ENCODE results near the gene PITX3.

Gene PITX3

DNA sequence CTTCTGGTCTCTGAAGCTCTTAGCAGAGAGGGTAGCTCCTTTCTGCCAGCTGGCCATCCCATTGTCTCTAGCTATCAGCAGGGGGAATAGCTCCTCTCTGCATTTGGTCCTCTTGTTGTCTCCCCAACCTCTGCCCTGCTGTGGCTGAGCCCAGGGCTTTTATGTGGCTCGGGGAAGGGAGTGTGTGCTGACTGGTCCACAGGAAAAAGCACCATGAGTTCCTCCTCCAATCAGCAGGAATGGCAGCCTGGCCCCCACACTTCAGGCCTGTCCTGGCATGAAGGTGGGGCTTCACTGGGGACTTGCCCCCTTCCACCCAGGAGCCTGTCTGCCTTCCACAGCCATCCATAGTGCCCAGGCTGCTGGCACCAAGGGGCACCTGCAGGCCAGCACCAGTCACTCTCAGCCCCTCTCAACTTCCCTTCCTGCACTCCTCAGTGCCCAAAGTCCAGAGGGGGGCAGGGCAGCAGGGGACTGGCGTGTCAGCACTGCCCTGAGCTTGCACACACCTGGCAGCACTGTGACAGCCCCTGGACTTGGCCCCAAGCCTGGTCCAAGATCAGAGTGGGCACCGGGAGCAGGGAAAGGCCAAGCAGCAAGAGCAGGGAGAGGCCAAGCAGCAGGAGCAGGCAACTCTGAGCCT lies 52.9 kb downstream of the PITX3 start:
- FAIRE-seq (no peak), DNase-seq (ENCODE audit: insufficient read length) (no peak)
- no peak for TF ChIP-seq POLR2AphosphoS5 (IDR thresholded peaks at IDR 0.05; ENCODE audit: low read depth, low read length)
- no peak for TF ChIP-seq POLR2A (IDR thresholded peaks at IDR 0.05; ENCODE audit: low read depth, low read length)
- no peak for TF ChIP-seq TAF1 (IDR thresholded peaks at IDR 0.05; ENCODE audit: borderline replicate concordance, low read depth, low read length)

DNA sequence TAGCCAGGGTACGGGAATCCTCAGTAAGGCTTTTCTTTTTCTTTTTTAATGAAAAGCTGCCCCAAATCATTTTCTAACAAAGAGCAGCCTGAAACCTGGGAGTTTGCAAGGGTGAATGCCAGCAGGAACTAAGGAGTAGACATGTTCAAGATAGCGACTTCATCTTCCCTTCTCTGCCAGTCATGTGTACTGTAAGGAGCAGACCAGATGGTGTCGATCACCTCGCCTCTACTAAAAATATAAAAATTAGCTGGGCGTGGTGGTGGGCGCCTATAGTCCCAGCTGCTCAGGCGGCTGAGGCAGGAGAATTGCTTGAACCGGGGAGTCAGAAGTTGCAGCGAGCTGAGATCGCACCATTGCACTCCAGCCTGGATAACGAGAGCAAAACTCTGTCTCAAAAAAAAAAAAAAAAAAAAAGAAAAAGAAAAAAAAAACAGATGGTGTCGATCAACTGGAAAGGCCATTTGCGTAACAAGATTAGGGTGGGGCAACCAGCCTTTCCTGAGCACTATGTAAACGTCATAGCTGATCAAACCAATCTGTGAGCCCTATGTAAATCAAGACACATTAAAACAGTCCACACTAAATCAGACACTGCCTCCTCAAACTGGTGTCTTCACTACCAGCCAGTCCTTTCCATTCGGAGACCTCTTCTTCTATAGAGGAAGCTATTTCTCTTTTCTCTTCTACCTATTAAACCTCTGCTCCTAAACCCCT lies 55.3 kb downstream of the PITX3 start:
- TF ChIP-seq POLR2A (IDR thresholded peaks at IDR 0.05; ENCODE audit: low read depth, low read length): no peak
- TF ChIP-seq TAF1 (IDR thresholded peaks at IDR 0.05; ENCODE audit: borderline replicate concordance, low read depth, low read length): no peak
- no peak for TF ChIP-seq POLR2AphosphoS5 (IDR thresholded peaks at IDR 0.05; ENCODE audit: low read depth, low read length)
- DNase-seq (ENCODE audit: insufficient read length): no peak
- no peak for FAIRE-seq

DNA sequence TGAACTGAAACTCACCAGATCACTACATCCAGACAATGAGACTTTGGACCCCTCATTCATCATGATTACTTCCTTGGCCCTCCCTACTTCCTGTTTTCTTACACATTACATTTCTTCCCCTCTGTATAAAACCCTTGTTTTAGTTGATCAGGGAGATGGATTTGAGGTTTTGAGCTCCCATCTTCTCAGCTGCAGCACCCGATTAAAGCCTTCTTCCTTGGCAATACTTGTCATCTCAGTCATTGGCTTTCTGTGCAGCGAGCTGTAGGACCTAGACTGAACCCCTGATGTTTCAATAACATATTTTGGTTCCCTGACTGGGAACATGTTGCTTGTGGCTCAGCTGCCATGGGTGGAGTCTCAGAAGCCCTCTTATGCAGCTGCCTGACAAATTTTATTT lies 56.0 kb downstream of the PITX3 start:
- FAIRE-seq (no peak), DNase-seq (ENCODE audit: insufficient read length) (no peak)
- TF ChIP-seq POLR2AphosphoS5 (IDR thresholded peaks at IDR 0.05; ENCODE audit: low read depth, low read length): no peak
- TF ChIP-seq POLR2A (IDR thresholded peaks at IDR 0.05; ENCODE audit: low read depth, low read length): no peak
- TF ChIP-seq TAF1 (IDR thresholded peaks at IDR 0.05; ENCODE audit: borderline replicate concordance, low read depth, low read length): no peak

DNA sequence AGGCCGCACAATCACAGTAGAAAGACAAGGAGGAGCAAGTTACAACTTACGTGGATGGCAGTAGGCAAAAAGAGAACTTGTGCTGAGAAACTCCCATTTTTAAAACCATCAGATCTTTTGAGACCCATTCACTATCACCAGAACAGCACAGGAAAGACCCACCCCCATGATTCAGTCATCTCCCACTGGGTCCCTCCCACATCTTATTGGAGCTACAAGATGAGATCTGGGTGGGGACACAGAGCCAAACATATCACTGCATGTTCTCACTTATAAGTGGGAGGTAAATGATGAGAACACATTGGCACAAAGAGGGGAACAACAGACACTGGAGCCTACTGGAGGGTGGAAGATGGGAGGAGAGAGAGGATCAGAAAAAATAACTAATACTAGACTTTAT lies 56.7 kb downstream of the PITX3 start:
- no peak for DNase-seq (ENCODE audit: insufficient read length)
- no peak for TF ChIP-seq POLR2AphosphoS5 (IDR thresholded peaks at IDR 0.05; ENCODE audit: low read depth, low read length)
- TF ChIP-seq TAF1 (IDR thresholded peaks at IDR 0.05; ENCODE audit: borderline replicate concordance, low read depth, low read length): no peak
- TF ChIP-seq POLR2A (IDR thresholded peaks at IDR 0.05; ENCODE audit: low read depth, low read length): no peak
- FAIRE-seq: no peak
